ENCODE results near the gene TRRAP.
"Not testable (repeated sequence)": the region's sequence is repeated elsewhere in the genome, so short reads cannot be mapped to it uniquely, and the experiment has no call there.

- TF ChIP-seq CTCF, POLR2A (IDR thresholded peaks at IDR 0.05): not testable (repeated sequence)
These were observed 4.7 kb upstream of the TRRAP start for GRCh38 chr7:98873610-98874009.
